Endodermal cell (in vitro differentiated cells): ENCODE results near the gene FAM193B. TPM values are rescaled to one million over a fixed set of nuclear protein-coding genes. Genes with fewer than 3 reads are reported as not detected.

Source experiments
- DNase-seq: peaks from one replicate; pipeline ENCODE4 v3.0.0-alpha.2; 2017
- H3K27ac ChIP-seq: 2 replicates; pipeline ENCODE4 v1.5.1; 2013; ENCODE audit warnings: mild to moderate bottlenecking, low read depth, low read length, moderate library complexity
- H3K27me3 ChIP-seq: 2 replicates; pipeline ENCODE4 v1.6.1; 2013; ENCODE audit warnings: mild to moderate bottlenecking, low read length, moderate library complexity; ENCODE audit not compliant: insufficient read depth, control insufficient read depth, poor library complexity, severe bottlenecking
- H3K36me3 ChIP-seq: 2 replicates; pipeline ENCODE4 v1.7.0; 2013; ENCODE audit warnings: mild to moderate bottlenecking, low read length, moderate library complexity; ENCODE audit not compliant: control insufficient read depth, insufficient read depth
- H3K4me1 ChIP-seq: one replicate; pipeline ENCODE4 v1.7.0; 2013; ENCODE audit warnings: low read length; ENCODE audit not compliant: control insufficient read depth, insufficient read depth
- H3K4me3 ChIP-seq: 2 replicates; pipeline ENCODE4 v1.5.1; 2013; ENCODE audit warnings: mild to moderate bottlenecking, low read length, moderate library complexity
- H3K9ac ChIP-seq: 2 replicates; pipeline ENCODE4 v1.6.1; 2013; ENCODE audit warnings: mild to moderate bottlenecking, low read length, moderate library complexity; ENCODE audit not compliant: poor library complexity, severe bottlenecking; ENCODE audit errors: extremely low read depth
- H3K9me3 ChIP-seq: 2 replicates; pipeline ENCODE4 v1.6.1; 2013; ENCODE audit warnings: mild to moderate bottlenecking, low read length, moderate library complexity; ENCODE audit not compliant: control insufficient read depth
- H3K27ac Mint-ChIP-seq: 2 replicates; pipeline ENCODE4 v1.8.0; 2020; ENCODE audit warnings: mixed read lengths
- H3K27me3 Mint-ChIP-seq: 2 replicates; pipeline ENCODE4 v1.8.0; 2021; ENCODE audit warnings: mild to moderate bottlenecking, mixed read lengths; ENCODE audit not compliant: insufficient read depth
- H3K36me3 Mint-ChIP-seq: 2 replicates; pipeline ENCODE4 v1.8.0; 2020; ENCODE audit warnings: low read depth, mixed read lengths
- H3K4me1 Mint-ChIP-seq: 2 replicates; pipeline ENCODE4 v1.8.0; 2020; ENCODE audit warnings: mixed read lengths
- H3K4me3 Mint-ChIP-seq: 2 replicates; pipeline ENCODE4 v1.8.0; 2020; ENCODE audit warnings: mild to moderate bottlenecking, moderate library complexity, mixed read lengths
- H3K9me3 Mint-ChIP-seq: 2 replicates; pipeline ENCODE4 v1.8.0; 2020; ENCODE audit warnings: mild to moderate bottlenecking, mixed read lengths
- CTCF ChIP-seq: fragments of 200-600 bp; sonication (generic); conservative IDR thresholded peaks from 2 replicates; pipeline ENCODE4 v1.5.0; 2021; ENCODE audit warnings: antibody characterized with exemption, mild to moderate bottlenecking
- WGBS, 2 experiments: methylation state at CpG; one replicate each; pipeline versions ENCODE4 v1.1.5 to v1.1.7; 2013; ENCODE audit warnings: missing lambda C conversion rate in 2 of 2, mixed read lengths in 1 of 2; ENCODE audit not compliant: insufficient coverage in 1 of 2, insufficient read length in 1 of 2; 5-methylcytosine and 5-hydroxymethylcytosine counted together
- total RNA-seq, 2 donors: library from RNA; stranded (reverse); fragmentation: NEBNext Ultra II Directional in 1 of 2; extraction: Animal tissue kit (Norgen Biotek cat#: 25700) in 1 of 2; gene quantifications; 2 replicates in 1 of 2; 3 replicates in 1 of 2; pipeline ENCODE4 v1.2.1, GENCODE V29; 2021

Gene FAM193B
- total RNA-seq, 2 donors from 2014 or later = 112 to 115 TPM

GRCh38 chr5:177508221-177508611, 46.1 kb downstream of the FAM193B start:
- peaks cover 37% of the 10 kb centered on the region for H3K36me3 ChIP-seq
- no peak for TF ChIP-seq CTCF
- Mint-ChIP-seq H3K27me3 (no peaks in the 10 kb centered on the region), H3K4me3 (no peak overlapping the region), H3K27ac (no peak overlapping the region), H3K4me1 (peaks cover 5% of the 10 kb centered on the region), H3K36me3 (peaks cover 27% of the 10 kb centered on the region), H3K9me3 (no peaks in the 10 kb centered on the region)
- 96% methylated on average over 20 to 26 of the region's 26 CpGs for WGBS, 2 experiments
- no peak overlapping the region for H3K9ac ChIP-seq
- no peaks in the 10 kb centered on the region for H3K9me3 ChIP-seq
- H3K4me3 ChIP-seq = no peak overlapping the region
- H3K4me1 ChIP-seq = peaks cover 4% of the 10 kb centered on the region
- H3K27me3 ChIP-seq = no peaks in the 10 kb centered on the region
- no peak for DNase-seq
- H3K27ac ChIP-seq = no peak overlapping the region

GRCh38 chr5:177507596-177508220, 46.7 kb downstream of the FAM193B start:
- no peaks in the 10 kb centered on the region for H3K9me3 ChIP-seq
- no peak overlapping the region for H3K4me3 Mint-ChIP-seq
- peaks cover 5% of the 10 kb centered on the region for H3K4me1 Mint-ChIP-seq
- 93 to 96% methylated on average over 7 to 17 of the region's 17 CpGs for WGBS, 2 experiments
- H3K36me3 Mint-ChIP-seq = peaks cover 22% of the 10 kb centered on the region
- H3K9ac ChIP-seq = no peak overlapping the region
- DNase-seq = no peak
- no peak overlapping the region for H3K4me3 ChIP-seq
- TF ChIP-seq CTCF = no peak
- H3K27me3 ChIP-seq = no peaks in the 10 kb centered on the region
- no peaks in the 10 kb centered on the region for H3K27me3 Mint-ChIP-seq
- no peaks in the 10 kb centered on the region for H3K9me3 Mint-ChIP-seq
- H3K27ac ChIP-seq = no peak overlapping the region
- H3K36me3 ChIP-seq = peaks cover 32% of the 10 kb centered on the region
- peak overlapping the region; percentile 33 for H3K27ac Mint-ChIP-seq
- peaks cover 4% of the 10 kb centered on the region for H3K4me1 ChIP-seq

DNA sequence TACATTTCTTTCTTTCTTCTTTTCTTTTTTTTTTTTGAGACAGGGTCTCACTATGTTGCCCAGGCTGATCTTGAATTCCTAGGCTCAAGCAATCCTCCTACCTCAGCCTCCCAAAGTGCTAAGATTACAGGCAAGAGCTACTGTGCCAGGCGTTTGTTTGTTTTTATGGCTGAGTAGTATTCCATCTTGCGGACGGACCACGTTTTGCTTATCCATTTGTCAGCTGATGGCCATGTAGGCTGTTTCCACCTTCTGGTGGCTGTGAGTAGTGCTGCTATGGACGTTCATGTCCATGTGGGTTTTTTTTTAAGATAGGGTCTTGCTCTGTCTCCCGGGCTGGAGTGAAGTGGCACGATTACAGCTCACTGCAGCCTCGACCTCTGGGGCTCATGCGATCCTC, 47.2 kb downstream of the FAM193B start:
- H3K27me3 ChIP-seq = no peaks in the 10 kb centered on the region
- no peak overlapping the region for H3K4me3 Mint-ChIP-seq
- DNase-seq = no peak
- H3K27ac Mint-ChIP-seq = no peak overlapping the region
- peaks cover 22% of the 10 kb centered on the region for H3K36me3 Mint-ChIP-seq
- TF ChIP-seq CTCF = peak; percentile 57
- H3K27ac ChIP-seq = no peak overlapping the region
- H3K9me3 Mint-ChIP-seq = no peaks in the 10 kb centered on the region
- H3K4me3 ChIP-seq = no peak overlapping the region
- H3K9me3 ChIP-seq = no peaks in the 10 kb centered on the region
- H3K4me1 ChIP-seq = peaks cover 4% of the 10 kb centered on the region
- H3K36me3 ChIP-seq = peaks cover 26% of the 10 kb centered on the region
- no peaks in the 10 kb centered on the region for H3K27me3 Mint-ChIP-seq
- H3K9ac ChIP-seq = no peak overlapping the region
- H3K4me1 Mint-ChIP-seq = peaks cover 5% of the 10 kb centered on the region
- WGBS, 2 experiments = 90 to 96% methylated on average over 8 to 9 of the region's 9 CpGs
